NAMALWA (cell line): ENCODE data around the gene RIOK1.
A peak's percentile ranks its signal among the peaks of the same experiment; 100 is the strongest.

Experiments
- DNase-seq: peaks from one replicate; pipeline ENCODE4 v3.0.0-alpha.2; 2015; ENCODE audit warnings: low spot score

RIOK1 gene

DNA sequence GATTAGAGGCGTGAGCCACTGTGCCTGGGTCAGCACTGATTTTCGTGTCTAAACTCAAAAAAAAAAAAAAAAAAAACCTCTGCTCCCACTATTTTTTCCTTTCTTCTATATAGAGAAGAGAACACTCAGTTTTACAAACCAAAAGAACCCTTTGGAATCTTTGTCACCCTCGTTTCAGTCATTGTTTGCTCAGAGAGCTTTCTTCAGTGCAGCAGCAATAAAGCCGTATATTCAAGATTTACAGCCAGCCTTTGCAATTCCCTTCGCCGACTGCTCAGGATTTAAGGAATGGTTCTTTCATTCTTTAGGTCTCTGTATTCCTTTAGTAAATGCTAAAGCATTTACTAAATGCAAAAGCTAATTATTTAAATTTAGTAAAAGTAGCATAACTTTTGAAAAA lies 20.1 kb downstream of the RIOK1 start:
- DNase-seq, result no peak

DNA sequence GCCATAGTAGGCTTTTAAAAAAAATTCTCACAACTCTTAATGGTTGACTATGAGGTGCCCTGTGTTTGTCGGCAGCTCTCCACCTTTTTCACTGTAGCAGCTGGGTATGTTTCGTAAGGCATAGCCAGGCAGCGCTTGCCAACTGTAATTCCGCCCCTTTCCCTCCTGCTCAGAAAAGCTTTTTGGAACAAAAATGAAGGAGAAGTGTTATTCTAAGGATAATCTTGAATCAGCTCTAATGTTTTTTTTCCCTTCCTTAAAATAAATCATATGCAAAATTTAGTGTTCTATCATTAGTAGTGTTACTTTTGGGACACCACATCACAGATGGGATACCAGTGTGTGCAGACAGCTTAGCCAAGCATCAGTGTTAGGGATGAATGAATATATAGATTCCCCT lies 21.2 kb downstream of the RIOK1 start:
- no peak for DNase-seq

DNA sequence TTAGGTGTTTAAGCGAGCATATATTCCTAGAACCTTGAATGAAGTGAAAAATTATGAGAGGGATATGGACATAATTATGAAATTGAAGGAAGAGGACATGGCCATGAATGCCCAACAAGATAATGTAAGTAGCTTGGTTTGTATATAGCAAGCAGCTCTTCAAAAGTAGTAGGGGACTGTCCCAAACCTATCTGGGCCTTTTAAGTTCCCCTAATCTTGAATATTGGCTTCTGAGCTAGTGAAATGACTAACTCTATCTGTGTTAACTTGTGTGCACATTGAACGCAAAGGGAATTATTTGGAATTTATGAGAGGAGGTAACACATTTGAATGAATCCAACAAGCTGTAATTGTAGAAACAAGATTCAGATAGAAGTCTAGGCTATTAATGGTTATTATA lies 21.7 kb downstream of the RIOK1 start:
- no peak for DNase-seq

- no peak for DNase-seq
Measured at GRCh38 chr6:7413151-7413823, 23.7 kb downstream of the RIOK1 start.

- DNase-seq, result no peak
Measured at GRCh38 chr6:7414811-7415210, 25.2 kb downstream of the RIOK1 start.

DNA sequence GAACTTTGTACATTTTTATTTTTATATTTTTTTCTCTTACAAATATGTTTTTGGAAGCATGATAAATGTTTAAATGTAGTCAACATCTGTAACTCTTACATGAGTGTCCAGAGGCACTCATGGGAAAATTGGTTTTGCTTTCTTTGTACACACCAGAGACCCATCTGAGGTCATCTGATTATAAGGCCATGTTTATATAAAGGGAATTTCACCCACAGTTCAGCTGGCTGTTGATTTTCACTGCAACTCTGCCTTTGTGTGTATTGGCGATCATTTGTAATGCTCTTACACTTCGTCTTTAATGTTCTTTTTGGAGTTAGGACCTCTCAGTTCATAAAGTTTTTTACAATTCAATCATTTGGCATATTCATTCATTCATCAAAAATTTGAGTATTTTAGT lies 28.1 kb downstream of the RIOK1 start:
- DNase-seq, result no peak

DNA sequence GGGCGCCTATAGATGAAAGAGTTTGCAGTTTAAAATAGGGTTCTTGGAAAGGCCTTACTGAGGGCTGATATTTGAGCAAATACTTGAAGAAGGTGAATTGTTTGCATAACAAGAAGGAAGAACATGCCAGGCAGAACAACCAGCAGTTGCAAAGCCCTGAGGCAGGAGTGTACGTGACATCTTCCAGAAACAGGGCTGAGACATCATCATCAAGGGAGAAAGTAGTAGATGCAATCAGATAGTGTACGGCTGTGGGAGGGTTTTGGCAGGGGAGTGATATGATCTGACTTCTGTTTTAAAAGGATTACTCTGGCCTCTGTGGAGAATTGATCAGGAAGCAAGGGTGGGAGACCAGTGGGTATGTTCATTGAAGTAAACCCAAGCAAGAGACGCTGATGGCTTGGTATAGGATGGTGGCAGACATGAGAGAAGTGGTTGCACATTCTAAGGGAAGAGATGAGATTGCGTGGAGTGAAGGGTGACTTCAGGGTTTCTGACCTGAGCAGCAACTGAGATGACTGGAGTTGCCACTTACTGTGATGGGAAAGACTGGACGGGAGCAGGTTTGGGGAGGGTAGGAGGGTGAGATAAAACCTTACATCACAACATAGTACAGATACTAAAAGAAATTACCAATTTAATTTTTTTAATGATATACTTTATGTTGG lies 28.8 kb downstream of the RIOK1 start:
- no peak for DNase-seq

DNA sequence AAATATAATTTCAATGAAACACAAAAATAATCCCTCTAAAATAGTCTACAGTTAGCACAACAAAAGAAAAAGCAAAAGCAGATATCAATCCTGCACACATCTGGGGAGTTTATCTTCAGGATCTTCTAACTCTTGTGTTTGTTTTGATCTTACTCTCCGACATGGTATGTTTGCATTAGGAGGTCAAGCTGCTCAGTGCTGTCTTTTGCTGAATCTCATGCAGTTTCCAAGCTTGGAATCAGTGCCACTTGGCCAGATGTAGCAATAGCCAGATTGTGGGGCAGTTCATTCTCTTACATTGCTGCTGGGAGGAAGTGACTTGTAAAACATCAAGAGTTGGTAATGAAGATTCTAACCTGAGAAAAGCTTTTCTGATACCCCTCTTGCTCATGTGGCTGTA lies 29.5 kb downstream of the RIOK1 start:
- no peak for DNase-seq

DNA sequence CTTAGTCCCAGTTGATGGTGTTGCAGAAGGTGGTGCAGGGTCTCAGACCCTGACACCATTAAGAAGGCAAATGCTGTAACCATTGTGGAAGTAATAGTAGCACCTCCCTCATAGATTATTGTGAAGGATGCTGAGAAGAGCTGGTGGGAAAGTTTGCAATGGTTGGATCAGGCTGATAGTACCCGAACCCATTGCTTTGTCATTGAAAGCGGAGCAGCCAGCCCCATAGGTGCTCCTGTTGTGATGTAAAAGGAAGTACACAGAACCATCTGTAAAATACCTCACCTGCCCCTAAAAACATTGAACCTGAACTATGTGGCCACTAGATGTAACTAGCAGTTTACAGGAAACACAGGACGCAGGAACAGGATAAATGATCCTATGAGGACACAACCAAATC lies 31.5 kb downstream of the RIOK1 start:
- DNase-seq, result no peak

GRCh38 chr6:7424058-7424457 lies 34.5 kb downstream of the RIOK1 start:
- no peak for DNase-seq

GRCh38 chr6:7424967-7425807 lies 35.6 kb downstream of the RIOK1 start:
- peak; percentile 47 for DNase-seq

GRCh38 chr6:7425808-7426190 lies 36.2 kb downstream of the RIOK1 start:
- no peak for DNase-seq

DNA sequence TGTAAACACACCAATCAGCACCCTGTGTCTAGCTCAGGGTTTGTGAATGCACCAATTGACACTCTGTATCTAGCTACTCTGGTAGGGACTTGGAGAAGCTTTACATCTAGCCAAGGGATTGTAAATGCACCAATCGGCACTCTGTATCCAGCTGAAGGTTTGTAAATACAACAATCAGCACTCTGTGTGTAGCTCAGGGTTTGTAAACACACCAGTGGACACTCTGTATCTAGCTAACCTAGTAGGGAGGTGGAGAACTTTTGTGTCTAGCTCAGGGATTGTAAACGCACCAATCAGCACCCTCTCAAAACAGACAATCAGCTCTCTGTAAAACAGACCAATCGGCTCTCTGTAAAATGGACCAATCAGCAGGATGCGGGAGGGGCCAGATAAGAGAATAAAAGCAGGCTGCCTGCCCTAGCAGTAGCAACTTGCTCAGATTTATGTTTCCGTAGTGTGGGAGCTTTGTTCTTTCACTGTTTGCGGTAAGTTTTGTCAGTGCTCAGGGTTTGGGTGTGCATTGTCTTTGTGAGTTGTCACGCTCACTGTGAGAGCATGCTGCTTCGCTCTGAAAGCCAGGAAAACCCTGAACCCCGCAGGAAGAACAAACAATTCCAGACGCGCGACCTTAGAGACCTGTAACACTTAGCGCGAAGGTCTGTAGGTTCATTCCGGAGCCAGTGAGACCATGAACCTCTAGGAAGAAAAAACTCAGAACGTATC lies 37.0 kb downstream of the RIOK1 start:
- peak; percentile 6 for DNase-seq

GRCh38 chr6:7431313-7431673 lies 41.7 kb downstream of the RIOK1 start:
- no peak for DNase-seq

DNA sequence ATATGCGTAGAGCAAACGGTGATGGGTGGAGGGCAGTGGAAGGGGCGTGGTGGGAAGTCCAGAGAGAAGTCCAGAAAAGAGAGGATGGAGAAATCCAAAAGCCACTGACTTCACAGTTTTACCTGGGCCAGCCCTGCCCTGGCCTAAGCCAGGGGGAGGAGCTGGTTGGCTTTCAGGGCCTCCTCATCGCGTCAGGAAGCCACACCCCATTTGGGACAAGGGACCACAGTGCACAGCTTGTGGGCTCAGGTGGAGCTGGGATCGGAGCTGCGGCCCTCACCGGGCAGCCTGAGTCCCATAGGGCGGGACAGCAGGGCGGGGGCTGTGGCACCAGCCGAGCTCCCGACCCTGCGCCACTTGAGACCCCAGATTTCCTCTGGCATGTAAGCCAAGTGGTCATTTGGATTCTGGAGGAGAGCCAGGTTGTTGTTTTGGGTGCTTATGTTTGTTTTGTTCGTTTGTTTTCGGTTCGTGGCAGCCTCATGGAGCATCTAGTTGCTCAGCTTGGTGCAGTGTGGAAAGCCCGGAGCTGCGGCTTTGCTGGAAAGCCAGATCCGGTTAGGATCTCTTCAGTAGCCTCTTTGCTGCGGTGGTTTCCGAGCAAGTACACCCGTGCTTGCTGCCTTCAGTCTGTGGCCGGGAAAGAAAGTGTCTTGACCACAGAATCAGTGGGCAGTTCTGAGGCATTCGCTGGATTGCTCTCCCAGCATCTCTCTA lies 42.2 kb downstream of the RIOK1 start:
- DNase-seq, result no peak

- DNase-seq, result no peak
Measured at GRCh38 chr6:7432391-7433120, 42.9 kb downstream of the RIOK1 start.

- no peak for DNase-seq
Measured at GRCh38 chr6:7433121-7433617, 43.6 kb downstream of the RIOK1 start.

DNA sequence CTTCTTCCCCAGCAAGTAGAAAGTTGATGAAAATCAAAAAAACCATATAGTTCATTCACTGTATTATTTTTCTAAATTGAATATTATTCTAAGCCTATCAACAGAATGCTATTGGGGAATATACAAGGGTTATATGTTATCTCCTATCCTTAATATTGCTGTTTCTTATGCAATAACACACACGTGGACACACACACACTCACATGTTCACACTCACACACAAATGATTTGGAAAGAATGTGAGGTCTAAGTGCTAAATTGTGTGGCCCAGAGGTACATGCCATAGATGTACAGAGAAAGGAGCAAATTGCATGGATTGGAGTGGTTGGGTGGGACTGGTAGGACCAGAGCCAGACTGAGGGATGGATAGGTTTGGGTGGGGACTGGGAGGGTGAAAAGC lies 45.1 kb downstream of the RIOK1 start:
- no peak for DNase-seq

DNA sequence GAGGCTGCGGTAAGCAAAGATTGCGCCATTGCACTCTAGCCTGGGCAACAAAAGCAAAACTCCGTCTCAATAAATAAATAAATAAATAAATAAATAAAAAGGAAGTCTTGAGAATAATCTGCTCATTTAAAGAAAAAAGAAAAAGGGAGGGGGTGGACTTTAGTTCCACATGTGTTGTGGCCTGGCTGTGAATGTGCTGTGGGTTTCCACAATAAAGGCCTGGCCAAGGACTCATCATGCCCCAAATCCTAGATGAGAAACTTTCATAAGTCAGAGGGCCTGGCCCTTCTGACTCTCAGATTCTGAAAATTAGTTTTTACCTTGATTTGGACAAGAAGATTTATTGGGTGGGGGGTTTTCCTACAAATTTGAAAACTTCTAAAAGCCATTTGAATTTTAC lies 48.4 kb downstream of the RIOK1 start:
- DNase-seq, result no peak

GRCh38 chr6:7439228-7439627 lies 49.6 kb downstream of the RIOK1 start:
- DNase-seq, result peak; percentile 56

- DNase-seq, result no peak
Measured at GRCh38 chr6:7440476-7440875, 50.9 kb downstream of the RIOK1 start.
